ENCODE results near the gene HCRT.

Gene HCRT

GRCh38 chr17:42136654-42137051 is 48.6 kb downstream of the HCRT start:
- no peak for DNase-seq

DNA sequence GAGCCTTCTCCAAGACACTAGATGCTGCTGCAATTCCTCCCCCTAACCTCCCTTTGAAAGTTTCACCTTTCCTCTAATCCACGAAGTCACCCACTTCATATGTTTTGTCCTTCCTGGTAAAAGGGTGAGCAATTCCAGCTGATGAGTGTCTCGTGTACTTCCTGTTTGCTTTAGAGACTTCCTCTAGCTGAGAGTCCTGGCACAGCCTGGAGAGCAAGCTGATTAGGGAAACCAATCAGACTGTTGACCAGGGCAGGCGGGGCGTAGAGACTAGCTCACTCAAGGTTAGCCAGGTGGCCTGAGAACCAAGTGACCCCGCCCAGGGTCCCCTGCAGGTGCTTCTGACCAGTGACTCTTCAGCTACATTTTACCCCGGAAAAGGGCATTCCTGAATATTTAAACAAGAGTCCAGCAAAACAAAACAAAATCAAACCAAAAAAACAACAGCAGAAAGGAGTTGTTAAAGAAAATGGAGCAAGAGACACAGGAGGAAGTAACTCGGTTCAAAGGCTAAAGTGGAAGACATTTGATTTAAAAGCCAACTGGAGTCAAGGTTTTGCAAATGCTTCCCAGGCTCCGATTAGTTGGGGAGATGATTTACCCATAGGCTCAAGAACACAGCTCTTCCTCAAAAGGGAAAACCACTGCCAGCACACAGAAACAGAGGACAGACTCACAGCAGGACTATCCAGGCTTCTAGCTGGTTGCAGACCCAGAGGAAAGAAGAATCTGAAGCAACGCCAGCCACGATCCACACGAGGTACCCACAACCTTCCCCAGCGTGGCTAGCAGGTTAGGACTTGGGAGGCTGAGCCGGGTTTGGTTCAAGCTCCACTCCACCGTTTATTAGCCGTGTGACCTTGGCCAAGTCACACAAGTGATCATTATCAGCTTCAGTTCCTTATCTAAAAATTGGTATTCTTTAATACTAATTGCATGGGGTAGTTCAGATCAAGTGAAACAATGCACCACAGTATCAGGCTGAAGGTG is 49.3 kb downstream of the HCRT start:
- no peak for DNase-seq

DNA sequence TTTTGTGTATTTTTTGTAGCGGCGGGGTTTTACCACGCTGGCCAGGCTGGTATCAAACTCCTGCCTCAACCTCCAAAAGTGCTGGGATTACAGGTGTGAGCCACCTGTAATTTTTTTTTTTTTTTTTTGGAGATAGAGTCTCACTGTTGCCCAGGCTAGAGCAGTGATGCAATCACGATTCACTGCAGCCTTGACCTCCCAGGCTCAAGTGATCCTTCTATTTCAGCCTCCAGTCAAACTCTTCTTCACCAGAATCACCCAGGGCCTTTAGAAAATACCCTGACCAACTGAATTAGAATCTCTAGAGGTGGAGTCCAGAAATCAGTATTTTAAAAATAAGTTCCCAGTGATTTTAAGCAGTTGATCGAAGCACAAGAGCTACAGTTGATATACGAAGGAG is 50.1 kb downstream of the HCRT start:
- DNase-seq, result no peak

Measured in CD4-positive, alpha-beta T cell treated with Interleukin-17A for 1 hour (primary cell).